Effector memory CD4-positive, alpha-beta T cell (primary cell): Measurements from ENCODE around the gene TGFBR2.

Source experiments
- DNase-seq, 3 donors: peaks; one replicate each; pipeline ENCODE4 v3.0.0-alpha.2; 2020
- H3K27ac ChIP-seq: 2 replicates; pipeline ENCODE4 v1.7.0; 2013; ENCODE audit warnings: mild to moderate bottlenecking, low read length, moderate library complexity; ENCODE audit not compliant: insufficient read depth, poor library complexity, severe bottlenecking
- H3K27me3 ChIP-seq: replicated peaks from 2 replicates; pipeline ENCODE4 v1.7.0; 2013; ENCODE audit warnings: mild to moderate bottlenecking, low read length; ENCODE audit not compliant: insufficient read depth, control insufficient read depth, poor library complexity, severe bottlenecking
- H3K36me3 ChIP-seq: 2 replicates; pipeline ENCODE4 v1.7.0; 2013; ENCODE audit warnings: mild to moderate bottlenecking, low read length, moderate library complexity; ENCODE audit not compliant: control insufficient read depth, insufficient read depth
- H3K4me1 ChIP-seq: 2 replicates; pipeline ENCODE4 v1.7.0; 2013; ENCODE audit warnings: low read length, mild to moderate bottlenecking; ENCODE audit not compliant: control insufficient read depth, insufficient read depth, poor library complexity, severe bottlenecking
- H3K4me3 ChIP-seq: 2 replicates; pipeline ENCODE4 v1.7.0; 2013; ENCODE audit warnings: low read length, low read depth, mild to moderate bottlenecking; ENCODE audit not compliant: insufficient read depth, poor library complexity, severe bottlenecking
- H3K9me3 ChIP-seq: 2 replicates; pipeline ENCODE4 v1.7.0; 2013; ENCODE audit warnings: mild to moderate bottlenecking, low read length, moderate library complexity; ENCODE audit not compliant: control insufficient read depth

Gene TGFBR2

DNA sequence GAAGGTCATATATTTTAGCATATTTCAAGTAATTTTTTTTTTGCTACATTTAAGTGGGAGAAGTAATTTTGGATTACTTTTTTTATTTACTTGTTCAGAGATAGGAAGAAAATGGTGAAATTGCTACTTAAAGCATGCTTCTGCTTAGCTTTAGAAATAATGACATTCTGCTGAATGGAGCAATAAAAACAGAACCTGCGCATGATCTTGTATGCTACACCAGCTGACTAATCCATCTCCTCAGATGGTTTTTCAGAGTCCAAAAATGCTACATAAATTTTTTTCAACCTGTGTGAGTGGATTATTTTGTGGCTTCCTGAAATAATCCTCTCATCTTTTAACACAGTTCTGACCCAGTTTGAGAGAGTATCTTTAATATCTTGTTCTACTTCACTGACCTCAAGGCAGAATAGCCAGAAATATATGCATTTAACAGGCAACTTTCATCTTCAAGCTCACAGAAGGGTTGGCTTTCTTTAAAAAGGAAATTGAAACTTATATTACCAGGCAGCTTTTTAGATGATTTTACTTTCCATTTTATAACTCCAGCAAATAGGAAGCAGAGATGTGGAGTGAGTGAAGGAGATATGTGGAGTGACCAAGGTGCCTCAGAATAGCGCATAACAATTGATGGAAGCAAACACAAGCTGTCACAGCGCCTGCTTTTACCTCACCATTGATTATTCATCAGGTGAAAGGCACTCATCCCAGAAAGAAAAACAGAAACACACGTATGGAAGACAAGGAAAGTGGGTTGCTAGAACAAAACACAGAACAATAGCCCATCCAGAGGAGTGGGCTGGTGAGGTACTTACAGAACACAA, 136.6 kb downstream of the TGFBR2 start:
- Histone ChIP-seq H3K27me3 (no peaks in the 10 kb centered on the region), H3K9me3 (no peaks in the 10 kb centered on the region), H3K4me3 (no peak overlapping the region), H3K4me1 (no peaks in the 10 kb centered on the region), H3K36me3 (no peaks in the 10 kb centered on the region), H3K27ac (no peak overlapping the region)
- no peak for DNase-seq
